Measurements from ENCODE around the gene PLA2G7.
A peak's percentile ranks its signal among the peaks of the same experiment; 100 is the strongest.

- TF ChIP-seq CTCF (IDR thresholded peaks at IDR 0.05) = peak in 3 of 6 experiments; percentile 20 to 28 (median 27)
- TF ChIP-seq POLR2A (IDR thresholded peaks at IDR 0.05) = no peak
Measured at GRCh38 chr6:46704562-46704961, 30.6 kb downstream of the PLA2G7 start.
